ENCODE data around the gene PYGL.

The PYGL gene

DNA sequence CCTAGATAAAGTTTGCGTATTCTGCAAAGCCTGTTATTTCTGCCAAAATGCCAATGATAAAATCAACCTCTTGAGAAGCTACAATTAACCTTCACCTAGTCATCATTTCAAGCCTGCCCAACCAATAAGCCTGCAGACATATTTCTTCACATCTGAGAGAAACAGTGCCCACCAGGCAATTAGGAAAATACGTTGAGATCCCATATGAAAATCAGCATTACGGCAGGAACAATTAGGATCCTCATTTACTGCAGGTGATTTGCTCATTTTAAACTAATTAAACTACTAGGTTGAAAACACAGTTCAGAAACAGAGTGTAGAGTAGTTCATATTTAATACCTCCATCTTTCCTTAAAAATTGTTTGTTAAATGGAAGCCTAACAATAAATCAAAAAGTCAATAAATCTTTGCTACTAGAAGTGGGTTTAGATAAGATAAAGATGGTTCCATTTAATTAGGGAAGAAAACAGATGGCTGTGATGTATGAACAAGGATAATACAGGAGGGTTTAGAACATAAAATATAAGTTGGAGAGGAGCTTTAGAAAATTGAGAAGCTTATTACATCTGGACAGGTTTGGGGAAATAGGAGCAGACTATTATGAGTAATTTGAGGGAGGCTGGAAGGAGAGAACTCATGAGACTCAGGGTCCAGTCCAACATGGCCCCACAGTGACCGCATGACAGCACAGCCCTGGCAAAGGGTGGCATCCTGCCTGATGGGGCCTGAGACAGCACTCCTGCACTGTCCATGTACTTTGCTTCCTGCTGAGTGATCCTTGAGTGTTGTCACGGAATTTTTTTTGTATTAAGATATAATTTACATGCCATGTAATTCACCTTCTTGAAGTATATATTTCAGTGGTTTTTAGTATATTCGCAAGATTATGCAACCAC lies 26.9 kb upstream of the PYGL start:
- no peaks in the 10 kb centered on the region for H3K27me3 ChIP-seq
- peaks cover 45 to 48% of the 10 kb centered on the region in 2 experiments for H3K4me1 ChIP-seq (ENCODE audit: control insufficient read depth in 1 of 2, insufficient read depth in 1 of 2, low read depth in 1 of 2, low read length in 1 of 2)
- no peaks in the 10 kb centered on the region for H3K9me3 ChIP-seq
- no peak overlapping the region for H3K4me3 ChIP-seq (ENCODE audit: low read depth in 1 of 2, low read length in 1 of 2)
- H3K27ac ChIP-seq, result no peak overlapping the region
- H3K36me3 ChIP-seq, result no peaks in the 10 kb centered on the region
- TF ChIP-seq, protein P1, sequence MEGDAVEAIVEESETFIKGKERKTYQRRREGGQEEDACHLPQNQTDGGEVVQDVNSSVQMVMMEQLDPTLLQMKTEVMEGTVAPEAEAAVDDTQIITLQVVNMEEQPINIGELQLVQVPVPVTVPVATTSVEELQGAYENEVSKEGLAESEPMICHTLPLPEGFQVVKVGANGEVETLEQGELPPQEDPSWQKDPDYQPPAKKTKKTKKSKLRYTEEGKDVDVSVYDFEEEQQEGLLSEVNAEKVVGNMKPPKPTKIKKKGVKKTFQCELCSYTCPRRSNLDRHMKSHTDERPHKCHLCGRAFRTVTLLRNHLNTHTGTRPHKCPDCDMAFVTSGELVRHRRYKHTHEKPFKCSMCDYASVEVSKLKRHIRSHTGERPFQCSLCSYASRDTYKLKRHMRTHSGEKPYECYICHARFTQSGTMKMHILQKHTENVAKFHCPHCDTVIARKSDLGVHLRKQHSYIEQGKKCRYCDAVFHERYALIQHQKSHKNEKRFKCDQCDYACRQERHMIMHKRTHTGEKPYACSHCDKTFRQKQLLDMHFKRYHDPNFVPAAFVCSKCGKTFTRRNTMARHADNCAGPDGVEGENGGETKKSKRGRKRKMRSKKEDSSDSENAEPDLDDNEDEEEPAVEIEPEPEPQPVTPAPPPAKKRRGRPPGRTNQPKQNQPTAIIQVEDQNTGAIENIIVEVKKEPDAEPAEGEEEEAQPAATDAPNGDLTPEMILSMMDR (IDR thresholded peaks at IDR 0.05), result no peak

DNA sequence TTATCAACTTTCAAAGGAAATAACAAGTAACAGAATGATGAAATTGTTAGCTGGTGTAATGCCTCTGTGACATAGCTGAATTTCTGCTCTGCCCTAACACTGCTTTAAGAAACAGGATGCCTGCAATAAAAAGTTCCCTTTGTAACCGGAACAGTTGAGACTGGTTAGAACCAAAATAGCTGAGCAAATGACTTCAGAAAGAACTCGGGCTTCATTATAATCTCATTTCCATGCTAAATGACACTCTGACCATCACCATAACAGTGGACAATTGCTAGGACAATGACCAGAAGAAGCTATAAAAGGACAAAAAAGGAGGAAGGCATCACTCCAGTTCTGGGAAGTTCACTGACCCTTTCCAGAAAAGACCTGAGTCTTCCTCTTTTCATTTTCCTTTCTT lies 23.5 kb upstream of the PYGL start:
- TF ChIP-seq, protein P1 (IDR thresholded peaks at IDR 0.05), result no peak

DNA sequence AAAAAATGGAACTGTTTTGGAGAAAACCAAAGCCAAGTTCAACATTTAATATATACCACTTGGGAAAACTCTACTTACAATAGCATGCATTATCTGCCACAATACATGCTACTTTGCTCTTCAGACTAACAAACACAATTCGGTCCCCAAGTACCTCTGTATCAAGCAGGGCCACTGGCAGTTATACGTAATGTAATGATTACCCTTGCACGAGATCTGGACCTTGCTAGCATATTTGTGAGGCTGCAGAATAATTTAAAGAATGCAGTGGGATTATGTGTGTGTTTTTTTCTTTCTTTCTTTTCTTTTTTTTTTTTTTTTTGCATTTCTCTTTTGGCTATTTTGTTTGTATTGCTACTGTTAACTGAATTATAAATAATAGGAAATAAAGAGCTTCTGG lies 22.8 kb upstream of the PYGL start:
- H3K36me3 ChIP-seq, result no peaks in the 10 kb centered on the region
- peaks cover 53 to 68% of the 10 kb centered on the region in 2 experiments for H3K4me1 ChIP-seq (ENCODE audit: control insufficient read depth in 1 of 2, insufficient read depth in 1 of 2, low read depth in 1 of 2, low read length in 1 of 2)
- H3K4me3 ChIP-seq (ENCODE audit: low read depth in 1 of 2, low read length in 1 of 2), result peak overlapping the region in 1 of 2 experiments; percentile 29
- TF ChIP-seq, protein P1 (IDR thresholded peaks at IDR 0.05), result no peak
- no peaks in the 10 kb centered on the region for H3K9me3 ChIP-seq
- H3K27ac ChIP-seq, result peak overlapping the region; percentile 88
- H3K27me3 ChIP-seq, result no peaks in the 10 kb centered on the region

More for the DNA sequence above, 23.5 kb upstream of the PYGL start:
- Histone ChIP-seq H3K27me3 (no peaks in the 10 kb centered on the region), H3K4me1 (ENCODE audit: control insufficient read depth in 1 of 2, insufficient read depth in 1 of 2, low read depth in 1 of 2, low read length in 1 of 2) (peaks cover 53 to 66% of the 10 kb centered on the region in 2 experiments), H3K4me3 (ENCODE audit: low read depth in 1 of 2, low read length in 1 of 2) (peak overlapping the region; percentile 2 to 29), H3K36me3 (no peaks in the 10 kb centered on the region), H3K27ac (peak overlapping the region; percentile 88), H3K9me3 (no peaks in the 10 kb centered on the region)

DNA sequence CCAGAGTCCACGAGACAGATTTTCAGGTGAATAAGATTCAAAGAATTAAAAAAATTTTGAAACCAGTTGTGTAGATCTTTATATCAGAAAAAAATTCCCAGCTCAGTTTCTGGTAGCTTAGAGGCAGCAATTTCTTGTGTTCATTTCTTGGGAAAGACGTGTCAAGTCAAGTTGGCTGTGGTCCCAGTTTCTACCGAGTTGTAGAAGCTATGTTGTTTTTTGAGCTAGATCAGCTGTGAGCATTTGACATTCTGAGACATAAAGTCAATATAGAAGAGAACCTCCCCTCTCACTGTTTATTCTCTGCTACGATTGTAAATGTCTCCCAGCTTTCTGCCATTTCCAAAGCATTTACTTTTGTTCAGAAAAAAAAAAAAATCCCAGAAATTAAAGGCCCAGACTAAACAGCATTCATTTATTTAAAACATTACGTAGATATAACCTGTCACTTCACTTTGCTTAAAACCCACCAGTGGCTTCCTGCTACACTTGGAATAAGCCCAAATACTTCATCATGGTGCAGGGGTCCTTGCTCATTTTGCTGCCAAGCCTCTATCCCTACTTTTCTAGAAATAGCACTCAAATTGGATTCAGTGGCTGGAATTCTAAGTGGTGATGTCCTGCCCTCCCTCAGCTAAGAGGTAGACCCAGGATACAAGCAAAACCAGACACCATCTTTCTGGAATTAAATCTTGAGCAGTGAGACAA lies 20.6 kb upstream of the PYGL start:
- no peak overlapping the region for H3K4me3 ChIP-seq (ENCODE audit: low read depth in 1 of 2, low read length in 1 of 2)

DNA sequence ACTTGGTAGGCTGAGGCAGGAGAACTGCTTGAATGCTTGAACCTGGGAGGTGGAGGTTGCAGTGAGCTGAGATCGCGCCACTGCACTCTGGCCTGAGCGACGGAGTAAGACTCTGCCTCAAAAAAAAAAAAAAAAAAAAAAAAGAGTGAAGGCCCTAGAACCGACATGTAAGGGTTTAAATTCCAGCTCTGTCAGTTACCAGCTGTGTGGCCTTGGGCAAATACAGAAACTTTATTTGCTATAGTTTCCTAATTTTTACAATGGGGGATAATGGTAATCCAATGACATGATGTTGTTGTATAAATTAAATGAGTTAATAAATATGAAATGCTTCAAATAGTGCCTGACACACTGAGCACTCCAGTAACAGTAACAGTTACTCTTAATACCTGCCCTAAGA lies 19.6 kb upstream of the PYGL start:
- Histone ChIP-seq H3K4me3 (ENCODE audit: low read depth in 1 of 2, low read length in 1 of 2) (no peak overlapping the region), H3K27me3 (no peaks in the 10 kb centered on the region), H3K9me3 (no peaks in the 10 kb centered on the region), H3K27ac (peak overlapping the region; percentile 88), H3K4me1 (ENCODE audit: control insufficient read depth in 1 of 2, insufficient read depth in 1 of 2, low read depth in 1 of 2, low read length in 1 of 2) (peaks cover 53 to 65% of the 10 kb centered on the region in 2 experiments), H3K36me3 (no peaks in the 10 kb centered on the region)
- TF ChIP-seq, protein P1 (IDR thresholded peaks at IDR 0.05), result no peak

More for the DNA sequence above, 20.6 kb upstream of the PYGL start:
- Histone ChIP-seq H3K9me3 (no peaks in the 10 kb centered on the region), H3K27ac (peak overlapping the region; percentile 88), H3K27me3 (no peaks in the 10 kb centered on the region), H3K36me3 (no peaks in the 10 kb centered on the region), H3K4me1 (ENCODE audit: control insufficient read depth in 1 of 2, insufficient read depth in 1 of 2, low read depth in 1 of 2, low read length in 1 of 2) (peaks cover 62 to 74% of the 10 kb centered on the region in 2 experiments)
- TF ChIP-seq, protein P1 (IDR thresholded peaks at IDR 0.05), result no peak
